HG03442 (cell line): ENCODE results near the gene KRTAP5-6.
"Not testable (repeated sequence)": the region's sequence is repeated elsewhere in the genome, so short reads cannot be mapped to it uniquely, and the experiment has no call there.

Source experiments
- ATAC-seq: cut with Tn5 transposase; IDR thresholded peaks from one replicate; pipeline ENCODE4 v1.9.1; 2021; ENCODE audit warnings: mild to moderate bottlenecking, moderate library complexity; ENCODE audit not compliant: unreplicated experiment

Gene KRTAP5-6

GRCh38 chr11:1661454-1662269 lies 35.3 kb upstream of the KRTAP5-6 start:
- not testable (repeated sequence) for ATAC-seq

GRCh38 chr11:1662699-1663283 lies 34.2 kb upstream of the KRTAP5-6 start:
- ATAC-seq: not testable (repeated sequence)

GRCh38 chr11:1665313-1665712 lies 31.7 kb upstream of the KRTAP5-6 start:
- ATAC-seq: no peak

GRCh38 chr11:1667121-1667850 lies 29.7 kb upstream of the KRTAP5-6 start:
- ATAC-seq: no peak

GRCh38 chr11:1667906-1668305 lies 29.1 kb upstream of the KRTAP5-6 start:
- no peak for ATAC-seq

- ATAC-seq: no peak
These were observed 28.0 kb upstream of the KRTAP5-6 start for GRCh38 chr11:1668911-1669473.

GRCh38 chr11:1669546-1670218 lies 27.3 kb upstream of the KRTAP5-6 start:
- ATAC-seq: no peak

- ATAC-seq: not testable (repeated sequence)
These were observed 26.5 kb upstream of the KRTAP5-6 start for GRCh38 chr11:1670457-1670856.

GRCh38 chr11:1670905-1671371 lies 26.1 kb upstream of the KRTAP5-6 start:
- no peak for ATAC-seq

GRCh38 chr11:1671658-1672057 lies 25.3 kb upstream of the KRTAP5-6 start:
- no peak for ATAC-seq

- no peak for ATAC-seq
These were observed 24.2 kb upstream of the KRTAP5-6 start for GRCh38 chr11:1672613-1673350.

- ATAC-seq: no peak
These were observed 23.4 kb upstream of the KRTAP5-6 start for GRCh38 chr11:1673446-1674172.

- ATAC-seq: no peak
These were observed 22.5 kb upstream of the KRTAP5-6 start for GRCh38 chr11:1674173-1675131.

GRCh38 chr11:1675536-1676228 lies 21.3 kb upstream of the KRTAP5-6 start:
- ATAC-seq: no peak

- ATAC-seq: no peak
These were observed 20.7 kb upstream of the KRTAP5-6 start for GRCh38 chr11:1676229-1676740.

- no peak for ATAC-seq
These were observed 17.1 kb upstream of the KRTAP5-6 start for GRCh38 chr11:1679881-1680280.

- ATAC-seq: no peak
These were observed 14.6 kb upstream of the KRTAP5-6 start for GRCh38 chr11:1682225-1682905.
